ENCODE results near the gene NUP54.
A peak's percentile ranks its signal among the peaks of the same experiment; 100 is the strongest.

GRCh38 chr4:76087007-76087769 lies 61.0 kb downstream of the NUP54 start:
- TF ChIP-seq, protein P1, sequence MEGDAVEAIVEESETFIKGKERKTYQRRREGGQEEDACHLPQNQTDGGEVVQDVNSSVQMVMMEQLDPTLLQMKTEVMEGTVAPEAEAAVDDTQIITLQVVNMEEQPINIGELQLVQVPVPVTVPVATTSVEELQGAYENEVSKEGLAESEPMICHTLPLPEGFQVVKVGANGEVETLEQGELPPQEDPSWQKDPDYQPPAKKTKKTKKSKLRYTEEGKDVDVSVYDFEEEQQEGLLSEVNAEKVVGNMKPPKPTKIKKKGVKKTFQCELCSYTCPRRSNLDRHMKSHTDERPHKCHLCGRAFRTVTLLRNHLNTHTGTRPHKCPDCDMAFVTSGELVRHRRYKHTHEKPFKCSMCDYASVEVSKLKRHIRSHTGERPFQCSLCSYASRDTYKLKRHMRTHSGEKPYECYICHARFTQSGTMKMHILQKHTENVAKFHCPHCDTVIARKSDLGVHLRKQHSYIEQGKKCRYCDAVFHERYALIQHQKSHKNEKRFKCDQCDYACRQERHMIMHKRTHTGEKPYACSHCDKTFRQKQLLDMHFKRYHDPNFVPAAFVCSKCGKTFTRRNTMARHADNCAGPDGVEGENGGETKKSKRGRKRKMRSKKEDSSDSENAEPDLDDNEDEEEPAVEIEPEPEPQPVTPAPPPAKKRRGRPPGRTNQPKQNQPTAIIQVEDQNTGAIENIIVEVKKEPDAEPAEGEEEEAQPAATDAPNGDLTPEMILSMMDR (IDR thresholded peaks at IDR 0.05 in 8 of 11, conservative IDR thresholded peaks at IDR 0.05 in 3 of 11) = peak in 2 of 11 experiments; percentile 13 to 39
- TF ChIP-seq POLR2A (IDR thresholded peaks at IDR 0.05) = no peak

All from spleen (tissue), 7 donors.